ENCODE measurements around the gene AUNIP.

AUNIP gene

GRCh38 chr1:25888426-25888987, 29.2 kb upstream of the AUNIP start:
- no peak for DNase-seq

GRCh38 chr1:25885602-25886001, 26.3 kb upstream of the AUNIP start:
- DNase-seq: no peak

- DNase-seq: no peak
Measured at GRCh38 chr1:25881266-25881665, 22.0 kb upstream of the AUNIP start.

- DNase-seq: no peak
Measured at GRCh38 chr1:25880518-25880917, 21.3 kb upstream of the AUNIP start.

- no peak for DNase-seq
Measured at GRCh38 chr1:25879675-25880074, 20.4 kb upstream of the AUNIP start.

GRCh38 chr1:25878690-25879089, 19.4 kb upstream of the AUNIP start:
- no peak for DNase-seq

GRCh38 chr1:25877155-25877554, 17.9 kb upstream of the AUNIP start:
- DNase-seq: no peak

- DNase-seq: no peak
Measured at GRCh38 chr1:25876693-25877077, 17.4 kb upstream of the AUNIP start.

GRCh38 chr1:25875856-25876692, 16.8 kb upstream of the AUNIP start:
- DNase-seq: no peak

GRCh38 chr1:25875154-25875855, 16.0 kb upstream of the AUNIP start, which contains the start of gene PAQR7:
Gene PAQR7, minus strand, starts transcription at chr1:25875708. Its CDS starts 11,869 bp downstream, at chr1:25863839.
- no peak for DNase-seq

GRCh38 chr1:25874635-25875153, 15.4 kb upstream of the AUNIP start:
- DNase-seq: no peak

GRCh38 chr1:25874209-25874608, 15.0 kb upstream of the AUNIP start:
- DNase-seq: no peak

- DNase-seq: no peak
Measured at GRCh38 chr1:25873120-25873519, 13.9 kb upstream of the AUNIP start.

- no peak for DNase-seq
Measured at GRCh38 chr1:25872713-25873112, 13.5 kb upstream of the AUNIP start.

- DNase-seq: no peak
Measured at GRCh38 chr1:25871704-25872494, 12.6 kb upstream of the AUNIP start.

- no peak for DNase-seq
Measured at GRCh38 chr1:25871086-25871703, 11.9 kb upstream of the AUNIP start.

GRCh38 chr1:25870614-25871013, 11.4 kb upstream of the AUNIP start:
- DNase-seq: no peak

- DNase-seq: no peak
Measured at GRCh38 chr1:25869909-25870606, 10.8 kb upstream of the AUNIP start.

GRCh38 chr1:25867210-25867991, 8.1 kb upstream of the AUNIP start:
- no peak for DNase-seq

GRCh38 chr1:25866288-25866687, 7.0 kb upstream of the AUNIP start:
- no peak for DNase-seq

- DNase-seq: no peak
Measured at GRCh38 chr1:25864434-25864833, 5.2 kb upstream of the AUNIP start.

All from GOT3 (cell line).